ENCODE results near the gene PCDHA8.
A peak's percentile ranks its signal among the peaks of the same experiment; 100 is the strongest.
"Not testable (repeated sequence)": the region's sequence is repeated elsewhere in the genome, so short reads cannot be mapped to it uniquely, and the experiment has no call there.

Gene PCDHA8

GRCh38 chr5:140802781-140803271, 38.2 kb upstream of the PCDHA8 start:
- no peak overlapping the region for H3K27ac ChIP-seq
- no peak for TF ChIP-seq CTCF (conservative IDR thresholded peaks at IDR 0.05)

GRCh38 chr5:140806834-140807775, 33.9 kb upstream of the PCDHA8 start, which contains the start of gene PCDHA4:
PCDHA4 (plus strand) TSS chr5:140807068.
- H3K27ac ChIP-seq: no peak within 1 kb of the TSS
- TF ChIP-seq CTCF (conservative IDR thresholded peaks at IDR 0.05): peak; percentile 42

- not testable (repeated sequence) for H3K27ac ChIP-seq
Observed at GRCh38 chr5:140808241-140808888, 32.6 kb upstream of the PCDHA8 start.

GRCh38 chr5:140808889-140809291, 32.1 kb upstream of the PCDHA8 start:
- H3K27ac ChIP-seq: no peak overlapping the region
- no peak for TF ChIP-seq CTCF (conservative IDR thresholded peaks at IDR 0.05)

- no peak within 1 kb of the TSS for H3K27ac ChIP-seq
- peak; percentile 72 for TF ChIP-seq CTCF (conservative IDR thresholded peaks at IDR 0.05)
Observed at GRCh38 chr5:140821375-140822280, 19.4 kb upstream of the PCDHA8 start, which contains the start of gene PCDHA5. PCDHA5 (plus strand) TSS chr5:140821613.

GRCh38 chr5:140822281-140822629, 18.7 kb upstream of the PCDHA8 start:
- TF ChIP-seq CTCF (conservative IDR thresholded peaks at IDR 0.05): peak; percentile 24; the same call in 1 of the 2 replicates
- H3K27ac ChIP-seq: no peak overlapping the region

- not testable (repeated sequence) for H3K27ac ChIP-seq
Observed at GRCh38 chr5:140822969-140823368, 18.0 kb upstream of the PCDHA8 start.

- no peak for TF ChIP-seq CTCF (conservative IDR thresholded peaks at IDR 0.05)
- no peak overlapping the region for H3K27ac ChIP-seq
Observed at GRCh38 chr5:140823475-140823874, 17.5 kb upstream of the PCDHA8 start.
